Kidney (tissue), 14 donors: Measurements from ENCODE around the gene SMAP1. TPM values are rescaled to one million over a fixed set of nuclear protein-coding genes. Genes with fewer than 3 reads are reported as not detected.

ENCODE experiments used
- DNase-seq, 5 donors: peaks; one replicate each; pipeline ENCODE4 v3.0.0-alpha.2; 2013 to 2020
- FAIRE-seq: peaks from 2 replicates; lab custom pipeline; 2012; peaks lifted over from hg19 to GRCh38; lab: Jason Lieb, UNC
- H3K27ac ChIP-seq, 2 donors: one replicate each; pipeline ENCODE4 v1.7.0; 2013; ENCODE audit warnings: low read depth in 2 of 2, low read length in 2 of 2, inconsistent platforms in 1 of 2
- H3K27me3 ChIP-seq: one replicate; pipeline ENCODE4 v1.7.1; 2013; ENCODE audit warnings: low read length, inconsistent platforms; ENCODE audit not compliant: control insufficient read depth, insufficient read depth
- H3K36me3 ChIP-seq, 3 donors: one replicate each; pipeline versions ENCODE4 v1.7.0 to v1.7.1; 2013; ENCODE audit warnings: low read length in 3 of 3, control low read depth in 1 of 3, inconsistent platforms in 1 of 3; ENCODE audit not compliant: insufficient read depth in 3 of 3, control insufficient read depth in 2 of 3
- H3K4me1 ChIP-seq, 3 donors: one replicate each; pipeline versions ENCODE4 v1.7.0 to v1.7.1; 2013; ENCODE audit warnings: low read length in 3 of 3, inconsistent platforms in 1 of 3, low read depth in 1 of 3; ENCODE audit not compliant: control insufficient read depth in 2 of 3, insufficient read depth in 2 of 3
- H3K4me3 ChIP-seq, 3 donors: one replicate each; pipeline versions ENCODE4 v1.7.0 to v1.8.1; 2013; ENCODE audit warnings: low read length in 3 of 3, control low read depth in 1 of 3, inconsistent platforms in 1 of 3
- H3K9ac ChIP-seq, 3 donors: one replicate each; pipeline versions ENCODE4 v1.7.0 to v1.7.1; 2013; ENCODE audit warnings: low read length in 3 of 3, control low read depth in 1 of 3, inconsistent platforms in 1 of 3
- H3K9me3 ChIP-seq, 3 donors: one replicate each; pipeline versions ENCODE4 v1.7.0 to v1.7.1; 2013; ENCODE audit warnings: low read length in 3 of 3, control low read depth in 1 of 3, inconsistent platforms in 1 of 3; ENCODE audit not compliant: control insufficient read depth in 2 of 3, insufficient read depth in 1 of 3
- intact Hi-C: fragments of 100-400 bp; cut with DNase I; formaldehyde crosslinking; loops from one replicate; pipeline ENCODE4 v1.11.1; 2022
- polyA plus RNA-seq: library from polyadenylated mRNA; stranded (reverse); fragments of 350-450 nt; fragmentation: Illumina TruSeq; extraction: RNeasy Lipid Tissue Mini Kit (QIAGEN cat#74804); gene quantifications from one replicate; pipeline ENCODE4 v1.2.3, GENCODE V29; 2014; ENCODE audit warnings: low read depth, low replicate concordance; ENCODE audit not compliant: insufficient read depth
- total RNA-seq: library from RNA; stranded (reverse); fragmentation: NEBNext Ultra II Directional; extraction: Animal tissue kit (Norgen Biotek cat#: 25700); gene quantifications from one replicate; pipeline ENCODE4 v1.2.1, GENCODE V29; 2021
- TF ChIP-seq, protein P1 (sequence below): IDR thresholded peaks from 3 replicates; pipeline ENCODE4 v1.5.1; 2012; ENCODE audit warnings: mild to moderate bottlenecking, moderate library complexity, borderline replicate concordance; ENCODE audit not compliant: insufficient read depth; ENCODE audit errors: extremely low read depth
- donor health status: control.
- donor health status: control.
- donor health status: control.
- donor health status: control.
- donor health status: control.
- donor health status: DM: yes; HTN: yes; CAD: no.
- donor health status: Normal renal cell carcinoma (clear cell type).

SMAP1 gene
- total and polyA plus RNA-seq, 2 donors from 2014 or later: 17.7 to 19.4 TPM

DNA sequence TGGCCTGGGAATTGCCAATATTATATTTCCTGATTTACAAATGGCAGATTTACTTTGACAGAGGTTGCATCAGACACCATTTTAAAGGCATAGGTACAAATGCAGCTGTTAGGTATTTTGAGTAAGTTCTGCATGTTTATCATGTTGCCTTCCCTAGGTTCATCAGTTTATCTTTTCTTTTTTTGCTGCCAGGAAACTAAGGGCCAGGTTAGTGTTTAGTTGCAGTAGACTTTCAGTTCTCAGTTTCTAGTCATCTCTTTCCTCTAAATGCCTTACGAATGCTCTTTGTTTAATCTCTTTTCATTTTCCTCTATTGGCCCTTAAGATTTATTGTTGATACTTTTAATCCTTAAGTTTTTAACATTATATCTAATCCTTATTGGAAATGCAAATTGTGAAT is 129.9 kb downstream of the SMAP1 start:
- H3K36me3 ChIP-seq: no peaks in the 10 kb centered on the region
- intact Hi-C loops: no loop called here
- no peak overlapping the region for H3K9ac ChIP-seq
- DNase-seq (no peak), FAIRE-seq (no peak)
- H3K27ac ChIP-seq: no peak overlapping the region
- TF ChIP-seq, protein P1, sequence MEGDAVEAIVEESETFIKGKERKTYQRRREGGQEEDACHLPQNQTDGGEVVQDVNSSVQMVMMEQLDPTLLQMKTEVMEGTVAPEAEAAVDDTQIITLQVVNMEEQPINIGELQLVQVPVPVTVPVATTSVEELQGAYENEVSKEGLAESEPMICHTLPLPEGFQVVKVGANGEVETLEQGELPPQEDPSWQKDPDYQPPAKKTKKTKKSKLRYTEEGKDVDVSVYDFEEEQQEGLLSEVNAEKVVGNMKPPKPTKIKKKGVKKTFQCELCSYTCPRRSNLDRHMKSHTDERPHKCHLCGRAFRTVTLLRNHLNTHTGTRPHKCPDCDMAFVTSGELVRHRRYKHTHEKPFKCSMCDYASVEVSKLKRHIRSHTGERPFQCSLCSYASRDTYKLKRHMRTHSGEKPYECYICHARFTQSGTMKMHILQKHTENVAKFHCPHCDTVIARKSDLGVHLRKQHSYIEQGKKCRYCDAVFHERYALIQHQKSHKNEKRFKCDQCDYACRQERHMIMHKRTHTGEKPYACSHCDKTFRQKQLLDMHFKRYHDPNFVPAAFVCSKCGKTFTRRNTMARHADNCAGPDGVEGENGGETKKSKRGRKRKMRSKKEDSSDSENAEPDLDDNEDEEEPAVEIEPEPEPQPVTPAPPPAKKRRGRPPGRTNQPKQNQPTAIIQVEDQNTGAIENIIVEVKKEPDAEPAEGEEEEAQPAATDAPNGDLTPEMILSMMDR: no peak
- no peak overlapping the region for H3K4me3 ChIP-seq
- no peaks in the 10 kb centered on the region for H3K9me3 ChIP-seq
- no peaks in the 10 kb centered on the region for H3K4me1 ChIP-seq
- no peaks in the 10 kb centered on the region for H3K27me3 ChIP-seq

DNA sequence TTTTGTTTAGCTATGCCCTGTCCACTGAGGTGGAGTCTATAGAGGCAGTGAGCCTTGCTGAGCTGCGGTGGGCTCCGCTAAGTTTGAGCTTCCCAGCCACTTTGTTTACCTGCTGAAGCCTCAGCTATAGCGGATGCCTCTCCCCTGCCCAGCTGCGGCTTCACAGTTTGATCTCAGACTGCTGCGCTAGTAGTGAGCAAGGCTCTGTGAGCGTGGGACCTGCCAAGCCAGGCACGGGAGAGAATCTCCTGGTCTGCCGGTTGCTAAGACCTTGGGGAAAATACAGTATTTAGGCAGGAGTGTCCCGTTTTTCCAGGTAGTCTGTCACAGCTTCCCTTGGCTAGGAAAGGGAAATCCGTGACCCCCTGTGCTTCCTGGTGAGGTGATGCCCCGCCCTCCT is 138.4 kb downstream of the SMAP1 start:
- Histone ChIP-seq H3K27me3 (no peaks in the 10 kb centered on the region), H3K27ac (no peak overlapping the region), H3K9me3 (no peaks in the 10 kb centered on the region), H3K9ac (no peak overlapping the region), H3K36me3 (peaks cover 0 to 4% (median 0%) of the 10 kb centered on the region in 3 donors), H3K4me1 (no peaks in the 10 kb centered on the region), H3K4me3 (no peak overlapping the region)
- DNase-seq: no peak
- no peak for FAIRE-seq
- intact Hi-C loops: no loop called here
- TF ChIP-seq, protein P1: no peak

DNA sequence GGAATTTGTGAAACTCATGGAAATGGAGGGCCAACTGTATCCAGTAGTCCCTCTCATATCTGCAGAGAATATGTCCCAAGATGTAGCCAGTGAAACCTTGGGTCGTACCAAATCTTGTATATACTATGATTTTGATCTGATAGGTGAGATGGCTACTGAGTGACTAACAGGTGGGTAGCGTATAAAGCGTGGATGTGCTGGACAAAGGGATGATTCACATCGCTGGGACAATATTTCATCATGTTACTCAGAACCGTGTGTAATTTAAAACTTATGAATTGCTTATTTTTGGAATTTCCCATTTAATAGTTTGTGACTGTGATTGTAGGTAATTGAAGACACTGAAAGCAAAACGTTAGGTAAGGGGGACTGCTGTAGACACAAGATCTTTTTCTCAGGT is 144.1 kb downstream of the SMAP1 start:
- no peak for FAIRE-seq
- no peaks in the 10 kb centered on the region for H3K4me1 ChIP-seq

More for the DNA sequence above, 144.1 kb downstream of the SMAP1 start:
- no peak for DNase-seq
- Histone ChIP-seq H3K9me3 (no peaks in the 10 kb centered on the region), H3K27me3 (no peaks in the 10 kb centered on the region), H3K9ac (no peak overlapping the region), H3K4me3 (no peak overlapping the region), H3K27ac (no peak overlapping the region), H3K36me3 (no peaks in the 10 kb centered on the region)
- intact Hi-C loops: no loop called here
- TF ChIP-seq, protein P1: no peak
